Esophagus (tissue), 2 donors: ENCODE measurements around the gene FEM1B. TPM values are rescaled to one million over a fixed set of nuclear protein-coding genes. Genes with fewer than 3 reads are reported as not detected.

ENCODE experiments used
- H3K27ac ChIP-seq, 2 donors: one replicate each; pipeline ENCODE4 v1.5.1; 2013; ENCODE audit warnings: low read depth in 2 of 2, mild to moderate bottlenecking in 2 of 2, inconsistent platforms in 1 of 2, low read length in 1 of 2, moderate library complexity in 1 of 2
- H3K27me3 ChIP-seq, 2 donors: one replicate each; pipeline ENCODE4 v1.6.1; 2013; ENCODE audit warnings: low read length in 2 of 2, control low read depth in 1 of 2, mild to moderate bottlenecking in 1 of 2; ENCODE audit not compliant: insufficient read depth in 2 of 2, control insufficient read depth in 1 of 2
- H3K36me3 ChIP-seq, 2 donors: one replicate each; pipeline ENCODE4 v1.6.1; 2013; ENCODE audit warnings: low read length in 1 of 2; ENCODE audit not compliant: control insufficient read depth in 2 of 2, insufficient read depth in 2 of 2
- H3K4me1 ChIP-seq, 2 donors: one replicate each; pipeline ENCODE4 v1.6.1; 2013; ENCODE audit warnings: low read length in 1 of 2; ENCODE audit not compliant: control insufficient read depth in 2 of 2, insufficient read depth in 2 of 2
- H3K4me3 ChIP-seq, 2 donors: one replicate each; pipeline ENCODE4 v1.5.1; 2013; ENCODE audit warnings: low read length in 2 of 2, mild to moderate bottlenecking in 2 of 2, low read depth in 1 of 2, moderate library complexity in 1 of 2
- H3K9me3 ChIP-seq, 2 donors: one replicate each; pipeline ENCODE4 v1.6.1; 2013; ENCODE audit warnings: mild to moderate bottlenecking in 2 of 2, low read depth in 1 of 2, low read length in 1 of 2, moderate library complexity in 1 of 2; ENCODE audit not compliant: control insufficient read depth in 2 of 2, insufficient read depth in 1 of 2
- WGBS, 2 donors: extraction: QIAGEN DNeasy Blood & Tissue Kit; methylation state at CpG; one replicate each; pipeline ENCODE4 v1.1.7; 2013; 5-methylcytosine and 5-hydroxymethylcytosine counted together
- polyA plus RNA-seq, 2 donors: library from polyadenylated mRNA; stranded (reverse); fragments of 200-250 nt; gene quantifications; one replicate each; pipeline ENCODE4 v1.2.3, GENCODE V29; 2013
- donor health status: healthy with polysubstance abuse.
- donor health status: Bipolar disorder and iron deficiency.

FEM1B gene
- polyA plus RNA-seq, 2 donors: 9.5 to 12.5 TPM

GRCh38 chr15:68339481-68339880, 61.9 kb downstream of the FEM1B start:
- no peaks in the 10 kb centered on the region for H3K9me3 ChIP-seq
- H3K36me3 ChIP-seq: no peaks in the 10 kb centered on the region
- H3K27ac ChIP-seq: no peak overlapping the region
- peaks cover 2 to 3% of the 10 kb centered on the region in 2 donors for H3K4me1 ChIP-seq
- 93 to 94% methylated on average over 10 of the region's 10 CpGs for WGBS, 2 donors
- no peak overlapping the region for H3K4me3 ChIP-seq
- no peaks in the 10 kb centered on the region for H3K27me3 ChIP-seq

GRCh38 chr15:68340726-68341671, 63.5 kb downstream of the FEM1B start:
- H3K27ac ChIP-seq: peak overlapping the region in 1 of 2 donors; percentile 57
- WGBS, 2 donors: 73 to 74% methylated on average over 15 of the region's 15 CpGs
- H3K4me3 ChIP-seq: no peak overlapping the region
- no peaks in the 10 kb centered on the region for H3K27me3 ChIP-seq
- peaks cover 2 to 3% of the 10 kb centered on the region in 2 donors for H3K4me1 ChIP-seq
- H3K9me3 ChIP-seq: no peaks in the 10 kb centered on the region
- H3K36me3 ChIP-seq: no peaks in the 10 kb centered on the region

GRCh38 chr15:68341760-68342725, 64.5 kb downstream of the FEM1B start:
- Histone ChIP-seq H3K4me1 (peaks cover 2 to 3% of the 10 kb centered on the region in 2 donors), H3K27me3 (no peaks in the 10 kb centered on the region), H3K27ac (peak overlapping the region in 1 of 2 donors; percentile 44), H3K36me3 (no peaks in the 10 kb centered on the region), H3K4me3 (no peak overlapping the region), H3K9me3 (no peaks in the 10 kb centered on the region)
- WGBS, 2 donors: 67 to 71% methylated on average over 17 of the region's 17 CpGs

GRCh38 chr15:68343579-68344225, 66.2 kb downstream of the FEM1B start:
- Histone ChIP-seq H3K27me3 (no peaks in the 10 kb centered on the region), H3K4me3 (no peak overlapping the region), H3K9me3 (no peaks in the 10 kb centered on the region), H3K36me3 (no peaks in the 10 kb centered on the region), H3K4me1 (peaks cover 2 to 3% of the 10 kb centered on the region in 2 donors), H3K27ac (no peak overlapping the region)
- 77 to 78% methylated on average over 11 to 14 of the region's 14 CpGs for WGBS, 2 donors

- Histone ChIP-seq H3K4me3 (no peak overlapping the region), H3K4me1 (peaks cover 2 to 3% of the 10 kb centered on the region in 2 donors), H3K36me3 (no peaks in the 10 kb centered on the region), H3K27ac (no peak overlapping the region), H3K9me3 (no peaks in the 10 kb centered on the region), H3K27me3 (no peaks in the 10 kb centered on the region)
- 86 to 88% methylated on average over 7 of the region's 7 CpGs for WGBS, 2 donors
Measured at GRCh38 chr15:68344600-68344999, 67.1 kb downstream of the FEM1B start.

Other genes starting within 250 kb of the FEM1B start
- gene PIAS1, start 223.4 kb upstream of the FEM1B start, polyA plus RNA-seq: 10 to 100 TPM; 10.6 to 13.9 TPM
- gene CALML4, start 72.4 kb upstream of the FEM1B start, polyA plus RNA-seq: 10 to 100 TPM in 1 of 2 donors, 1 to 10 TPM in 1; 5.0 to 11.2 TPM
- 10 to 100 TPM; 17.8 to 23.5 TPM for gene CLN6, start 48.0 kb upstream of the FEM1B start, polyA plus RNA-seq
- under 1 TPM; 0.14 to 0.45 TPM for gene ITGA11, start 154.4 kb downstream of the FEM1B start, polyA plus RNA-seq